ENCODE data around the gene EMILIN3. TPM values are rescaled to one million over a fixed set of nuclear protein-coding genes. Genes with fewer than 3 reads are reported as not detected.

The EMILIN3 gene
- polyA plus RNA-seq, 1 of the 3 experiments (the other 2 are of a cell fraction): 0.02 TPM

GRCh38 chr20:41320441-41320840, 46.2 kb downstream of the EMILIN3 start (continued):
- no peak for TF ChIP-seq EZH2phosphoT487 (IDR thresholded peaks at IDR 0.05; ENCODE audit: borderline replicate concordance, low read depth)

- H2AFZ ChIP-seq (ENCODE audit: low read depth): peak overlapping the region; percentile 85
- no peaks in the 10 kb centered on the region for H3K27me3 ChIP-seq (ENCODE audit: insufficient read depth)
- H3F3A ChIP-seq (replicated peaks; ENCODE audit: insufficient read depth): peaks cover 8% of the 10 kb centered on the region
- H3K36me3 ChIP-seq (replicated peaks in 1 of 2; ENCODE audit: control insufficient read depth in 1 of 2, insufficient read depth in 2 of 2, low read length in 1 of 2): no peaks in the 10 kb centered on the region
- ChIA-PET CTCF (interaction anchor here (1.1 to 3.7 kb wide), 3 partner anchors 14 to 145 kb away, joined by 4 to 18 read pairs (median 5); partner anchors contain the start of gene LPIN3), POLR2A (no interaction called here)
- WGBS (ENCODE audit: low lambda C conversion rate): 36% methylated on average over 5 of the region's 5 CpGs
- no peaks in the 10 kb centered on the region for H4K20me1 ChIP-seq (ENCODE audit: insufficient read depth)
- H3K79me2 ChIP-seq (ENCODE audit: insufficient read depth): peaks cover 38% of the 10 kb centered on the region
- H3K4me3 ChIP-seq (ENCODE audit: low read depth in 2 of 2, low read length in 1 of 2): peak overlapping the region; percentile 64 to 87
- H3K4me1 ChIP-seq (ENCODE audit: control insufficient read depth in 1 of 2, insufficient read depth in 2 of 2, low read depth in 1 of 2, low read length in 1 of 2): peaks cover 8% of the 10 kb centered on the region in 2 experiments; a peak in 3 of 4 replicates
- peak overlapping the region; percentile 72 for H3K4me2 ChIP-seq
- TF ChIP-seq GATA2 (CRISPR knock-in tag; IDR thresholded peaks at IDR 0.05) (no peak), JUND (IDR thresholded peaks at IDR 0.05) (no peak), FOXM1 (IDR thresholded peaks at IDR 0.05; ENCODE audit: low read depth) (no peak), EZH2phosphoT487 (IDR thresholded peaks at IDR 0.05; ENCODE audit: borderline replicate concordance, low read depth) (no peak), REST (IDR thresholded peaks at IDR 0.05; ENCODE audit: low read depth, low read length) (no peak), CTCF (IDR thresholded peaks at IDR 0.05) (no peak), FOSL2 (IDR thresholded peaks at IDR 0.05; ENCODE audit: borderline replicate concordance, low read depth) (no peak), ELF1 (IDR thresholded peaks at IDR 0.05) (no peak), RCOR1 (IDR thresholded peaks at IDR 0.05; ENCODE audit: low read length) (no peak), MAX (IDR thresholded peaks at IDR 0.05; ENCODE audit: low read depth) (no peak), PBX3 (IDR thresholded peaks at IDR 0.05) (no peak), CHD2 (IDR thresholded peaks at IDR 0.05; ENCODE audit: low read length, partially characterized antibody) (no peak), POLR2AphosphoS5 (IDR thresholded peaks at IDR 0.05; ENCODE audit: low read depth, low read length) (no peak), RXRA (IDR thresholded peaks at IDR 0.05; ENCODE audit: borderline replicate concordance, low read depth) (no peak), NFIC (IDR thresholded peaks at IDR 0.05; ENCODE audit: borderline replicate concordance) (no peak), EP300 (IDR thresholded peaks at IDR 0.05; ENCODE audit: borderline replicate concordance in 1 of 2, low read depth in 1 of 2, low read length in 1 of 2) (no peak), MEF2A (IDR thresholded peaks at IDR 0.05; ENCODE audit: borderline replicate concordance, low read depth) (no peak), RFX5 (IDR thresholded peaks at IDR 0.05; ENCODE audit: low read length) (no peak), ZBTB33 (IDR thresholded peaks at IDR 0.05; ENCODE audit: borderline replicate concordance, low read depth) (no peak)
- H3K9me2 ChIP-seq: no peaks in the 10 kb centered on the region
- H3K9me3 ChIP-seq: no peaks in the 10 kb centered on the region
- peak overlapping the region; percentile 69; the same call in 1 of the 2 replicates for H3K9ac ChIP-seq
- DNase-seq: no peak
- peak overlapping the region in 1 of 2 experiments; percentile 39; a peak in 1 of 4 replicates for H3K27ac ChIP-seq (ENCODE audit: low read depth in 2 of 2, low read length in 1 of 2)
These were observed 48.4 kb downstream of the EMILIN3 start for GRCh38 chr20:41318271-41318649.
